Neutrophil (primary cell): ENCODE data around the gene RRBP1.

Source experiments
- H3K27ac ChIP-seq: fragments of 200-600 bp; sonication (generic); 2 replicates; pipeline ENCODE4 v1.5.1; 2016; ENCODE audit warnings: mild to moderate bottlenecking, moderate library complexity
- H3K27me3 ChIP-seq: fragments of 200-600 bp; sonication (generic); 2 replicates; pipeline ENCODE4 v1.6.0; 2016; ENCODE audit warnings: mild to moderate bottlenecking
- H3K36me3 ChIP-seq: fragments of 200-600 bp; sonication (generic); 2 replicates; pipeline ENCODE4 v1.5.1; 2017
- H3K4me1 ChIP-seq, 2 experiments: fragments of 200-600 bp in 1 of 2; sonication (generic) in 1 of 2; 1 replicate in 1 of 2; 2 replicates in 1 of 2; pipeline versions ENCODE4 v1.5.1 to v1.6.1; 2013 to 2016; ENCODE audit warnings: low read depth in 1 of 2, low read length in 1 of 2, mild to moderate bottlenecking in 1 of 2, moderate library complexity in 1 of 2; ENCODE audit not compliant: control insufficient read depth in 1 of 2, insufficient read depth in 1 of 2
- H3K4me3 ChIP-seq, 2 experiments: fragments of 200-600 bp in 1 of 2; sonication (generic) in 1 of 2; 1 replicate in 1 of 2; 2 replicates in 1 of 2; pipeline ENCODE4 v1.5.1; 2013 to 2016; ENCODE audit warnings: low read depth in 1 of 2, low read length in 1 of 2, mild to moderate bottlenecking in 1 of 2, moderate library complexity in 1 of 2
- H3K9me3 ChIP-seq: fragments of 200-600 bp; sonication (generic); 2 replicates; pipeline ENCODE4 v1.5.1; 2016
- TF ChIP-seq, protein P1 (sequence below): fragments of 200-600 bp; sonication (generic); IDR thresholded peaks from 2 replicates; pipeline ENCODE4 v1.5.1; 2016; ENCODE audit warnings: antibody characterized with exemption

Gene RRBP1

DNA sequence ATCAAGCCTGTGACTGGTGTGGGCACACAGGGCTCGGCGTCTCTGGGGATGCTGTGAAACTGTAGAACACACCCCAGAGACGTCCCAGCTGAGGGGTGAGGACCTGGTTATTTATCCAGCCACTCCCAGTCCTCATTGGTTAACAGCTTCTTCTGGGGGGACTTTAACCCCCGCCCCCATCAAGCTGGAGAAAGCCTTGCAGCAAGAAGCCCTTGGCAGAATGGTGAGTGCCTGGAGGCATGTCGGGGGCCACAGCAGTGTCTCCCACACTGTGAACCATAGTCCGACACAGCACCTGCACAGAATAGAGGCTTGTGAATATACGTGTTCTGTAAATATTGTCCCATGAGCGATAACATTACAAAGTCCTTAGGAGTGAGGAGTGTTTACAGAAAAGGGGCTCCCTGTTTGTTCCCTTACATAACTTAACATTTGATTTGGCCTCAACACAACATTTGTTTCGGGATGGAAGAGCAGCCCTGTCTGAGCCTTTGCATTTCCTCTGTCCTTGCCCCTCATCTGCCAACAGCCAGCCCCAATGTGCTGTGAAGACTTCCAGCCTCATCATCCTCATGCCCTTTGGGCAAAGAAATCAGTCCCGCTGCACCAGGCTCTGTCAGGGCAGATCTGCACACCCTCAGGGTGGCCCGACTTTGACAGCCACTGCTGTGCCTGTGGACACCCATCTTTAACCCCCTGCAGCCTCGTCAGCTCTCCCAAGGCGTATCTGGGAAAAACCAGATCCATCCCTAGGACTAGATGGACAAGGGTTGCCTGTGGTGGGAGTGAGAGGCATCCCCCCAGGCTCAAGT, 2.2 kb upstream of the RRBP1 start:
- no peaks in the 10 kb centered on the region for H3K9me3 ChIP-seq
- peaks cover 40% of the 10 kb centered on the region for H3K27me3 ChIP-seq
- no peak overlapping the region for H3K27ac ChIP-seq
- TF ChIP-seq, protein P1, sequence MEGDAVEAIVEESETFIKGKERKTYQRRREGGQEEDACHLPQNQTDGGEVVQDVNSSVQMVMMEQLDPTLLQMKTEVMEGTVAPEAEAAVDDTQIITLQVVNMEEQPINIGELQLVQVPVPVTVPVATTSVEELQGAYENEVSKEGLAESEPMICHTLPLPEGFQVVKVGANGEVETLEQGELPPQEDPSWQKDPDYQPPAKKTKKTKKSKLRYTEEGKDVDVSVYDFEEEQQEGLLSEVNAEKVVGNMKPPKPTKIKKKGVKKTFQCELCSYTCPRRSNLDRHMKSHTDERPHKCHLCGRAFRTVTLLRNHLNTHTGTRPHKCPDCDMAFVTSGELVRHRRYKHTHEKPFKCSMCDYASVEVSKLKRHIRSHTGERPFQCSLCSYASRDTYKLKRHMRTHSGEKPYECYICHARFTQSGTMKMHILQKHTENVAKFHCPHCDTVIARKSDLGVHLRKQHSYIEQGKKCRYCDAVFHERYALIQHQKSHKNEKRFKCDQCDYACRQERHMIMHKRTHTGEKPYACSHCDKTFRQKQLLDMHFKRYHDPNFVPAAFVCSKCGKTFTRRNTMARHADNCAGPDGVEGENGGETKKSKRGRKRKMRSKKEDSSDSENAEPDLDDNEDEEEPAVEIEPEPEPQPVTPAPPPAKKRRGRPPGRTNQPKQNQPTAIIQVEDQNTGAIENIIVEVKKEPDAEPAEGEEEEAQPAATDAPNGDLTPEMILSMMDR = no peak
- peaks cover 19 to 22% of the 10 kb centered on the region in 2 experiments for H3K4me1 ChIP-seq
- no peaks in the 10 kb centered on the region for H3K36me3 ChIP-seq
- no peak overlapping the region for H3K4me3 ChIP-seq

DNA sequence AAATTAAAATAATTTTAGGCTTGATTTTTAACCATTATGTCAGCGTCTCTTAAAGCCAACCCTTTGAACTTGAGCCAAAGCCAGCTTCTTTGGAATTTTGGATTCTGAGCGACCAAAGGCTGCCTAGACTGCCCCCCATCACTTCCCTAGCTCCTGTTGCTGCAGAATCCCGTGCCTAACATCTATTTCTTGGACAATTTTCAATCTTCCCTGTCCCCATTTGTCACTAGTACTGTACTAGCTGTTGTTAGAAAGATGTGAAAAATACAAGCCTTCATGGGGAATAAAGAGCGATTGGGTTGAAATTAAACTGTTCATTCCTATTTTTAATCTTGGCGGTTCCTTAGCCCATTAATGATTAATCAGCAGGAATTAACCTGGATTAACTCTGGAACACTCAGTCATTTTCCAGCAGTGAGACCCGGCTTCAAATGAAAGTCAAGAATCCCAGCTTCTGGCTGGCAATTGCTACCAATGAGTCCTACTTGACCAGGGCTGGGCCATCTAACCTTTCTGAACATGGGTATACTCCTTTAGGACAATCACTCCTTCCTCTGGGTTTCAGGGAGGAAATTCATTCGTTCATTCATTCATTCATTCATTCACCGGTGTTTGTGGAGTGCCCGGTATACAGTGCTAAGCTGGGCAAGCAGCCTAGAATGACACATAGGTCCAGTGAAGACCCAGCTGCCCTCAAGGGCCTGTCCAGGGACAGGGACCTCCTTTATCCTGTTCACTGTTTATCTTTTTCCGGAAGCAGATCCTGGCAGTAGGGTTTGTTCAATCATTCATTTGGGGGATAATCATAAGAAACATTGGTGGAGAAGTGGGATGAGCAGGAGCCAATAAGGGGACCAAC, 1.4 kb upstream of the RRBP1 start:
- Histone ChIP-seq H3K27me3 (peaks cover 32% of the 10 kb centered on the region), H3K36me3 (no peaks in the 10 kb centered on the region), H3K9me3 (no peaks in the 10 kb centered on the region), H3K27ac (no peak overlapping the region), H3K4me3 (peak overlapping the region; percentile 85 to 89), H3K4me1 (peaks cover 19 to 24% of the 10 kb centered on the region in 2 experiments)
- TF ChIP-seq, protein P1 = no peak

DNA sequence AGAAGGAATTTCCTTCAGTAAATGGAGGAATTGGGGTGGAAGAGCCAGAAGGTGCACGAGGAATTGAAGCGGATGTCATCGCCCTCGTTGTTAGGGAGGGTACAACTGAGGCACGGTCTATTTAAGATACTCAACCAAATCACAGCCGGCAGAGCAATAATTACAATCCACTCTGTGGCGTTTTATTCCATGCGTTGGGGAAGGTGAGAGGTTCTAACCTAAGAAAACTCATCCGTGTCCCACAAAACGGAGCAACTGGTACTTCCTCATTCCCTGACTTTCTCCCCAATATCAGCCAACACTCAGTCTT, 802 bp upstream of the RRBP1 start:
- H3K27ac ChIP-seq = peak overlapping the region; percentile 92
- H3K27me3 ChIP-seq = peaks cover 29% of the 10 kb centered on the region
- no peaks in the 10 kb centered on the region for H3K36me3 ChIP-seq
- TF ChIP-seq, protein P1 = no peak
- H3K4me3 ChIP-seq = peak overlapping the region; percentile 85 to 89
- no peaks in the 10 kb centered on the region for H3K9me3 ChIP-seq
- H3K4me1 ChIP-seq = peaks cover 19 to 24% of the 10 kb centered on the region in 2 experiments

DNA sequence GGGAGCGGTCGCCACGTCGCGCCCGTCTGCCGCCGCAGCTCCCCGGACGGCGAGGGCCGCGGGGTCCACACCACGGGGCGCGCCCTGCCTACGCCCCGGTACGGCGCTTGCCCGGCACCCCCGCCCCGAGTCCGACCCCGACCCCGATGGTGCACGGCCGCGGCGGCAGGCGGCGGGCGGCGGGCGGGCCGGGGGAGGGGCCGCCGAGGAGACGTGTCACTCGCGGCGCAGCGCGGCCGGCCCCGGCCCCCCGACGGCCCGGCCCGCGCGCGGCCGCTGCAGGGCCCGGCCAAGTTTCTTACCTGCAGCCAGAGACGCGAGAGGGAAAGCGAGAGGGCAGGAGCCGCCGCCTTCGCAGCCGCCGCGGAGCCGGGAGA, 328 bp downstream of the RRBP1 start:
- TF ChIP-seq, protein P1 = no peak
- H3K27ac ChIP-seq = peak overlapping the region; percentile 92
- H3K36me3 ChIP-seq = no peaks in the 10 kb centered on the region
- no peaks in the 10 kb centered on the region for H3K9me3 ChIP-seq
- H3K4me1 ChIP-seq = peaks cover 19 to 24% of the 10 kb centered on the region in 2 experiments
- H3K4me3 ChIP-seq = peak overlapping the region; percentile 85 to 89
- H3K27me3 ChIP-seq = peaks cover 18% of the 10 kb centered on the region

DNA sequence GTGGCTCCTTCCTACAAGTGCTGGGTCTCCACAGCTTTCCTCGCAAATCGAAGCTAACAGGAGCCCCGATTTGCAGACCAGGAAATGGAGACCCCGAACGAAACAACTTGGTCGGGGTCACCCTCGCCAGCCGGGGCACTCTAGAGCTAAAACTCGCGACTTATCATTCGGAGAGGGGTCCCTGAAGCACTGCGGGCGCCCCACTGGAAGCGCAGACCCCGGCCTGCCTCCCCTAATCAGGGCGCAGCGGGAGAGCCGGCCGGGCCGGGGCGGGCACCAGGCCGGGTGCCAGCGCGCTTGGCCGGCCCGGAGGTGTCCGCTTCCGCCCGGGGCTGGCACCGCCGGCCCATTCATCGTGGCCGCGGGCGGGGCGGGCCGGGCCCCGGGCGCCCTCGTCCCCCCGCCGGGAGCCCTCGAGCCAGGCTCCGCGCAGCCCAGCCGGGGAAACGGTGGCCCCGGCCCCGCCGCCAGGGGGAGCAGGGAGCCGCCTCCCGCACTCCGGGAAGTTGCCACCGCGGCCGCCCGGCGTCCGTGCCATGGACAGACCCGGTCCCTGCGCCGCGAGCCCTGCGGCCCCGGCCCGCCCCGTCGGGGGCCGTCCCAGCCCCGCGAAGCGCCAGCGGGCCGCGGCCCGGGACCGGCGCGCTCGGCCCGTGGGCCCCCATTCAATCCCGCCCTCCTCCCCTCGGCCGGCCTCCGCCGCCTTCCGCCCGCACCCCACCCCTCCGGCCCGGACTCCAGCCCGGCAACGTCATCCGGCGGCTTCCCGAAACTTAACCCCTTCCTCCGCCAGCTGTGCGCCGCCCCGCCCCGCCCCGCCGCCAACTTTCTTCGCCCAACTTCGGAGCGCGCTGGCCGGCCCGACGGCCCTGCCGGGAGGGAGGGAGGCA, 961 bp downstream of the RRBP1 start:
- Histone ChIP-seq H3K9me3 (no peaks in the 10 kb centered on the region), H3K4me1 (peaks cover 19 to 24% of the 10 kb centered on the region in 2 experiments), H3K4me3 (peak overlapping the region; percentile 85 to 89), H3K36me3 (no peaks in the 10 kb centered on the region), H3K27me3 (peaks cover 16% of the 10 kb centered on the region), H3K27ac (peak overlapping the region; percentile 92)
- TF ChIP-seq, protein P1 = peak; percentile 83
